Activated CD8-positive, alpha-beta memory T cell treated with anti-CD3 and anti-CD28 coated beads, Interleukin-2, amount 50 U/mL, for 1 hour (primary cell): ENCODE measurements around the gene PRR7.

Source experiments
- DNase-seq: peaks from one replicate; pipeline ENCODE4 v3.0.0-alpha.2; 2020; ENCODE audit errors: extremely low read depth

The PRR7 gene

DNA sequence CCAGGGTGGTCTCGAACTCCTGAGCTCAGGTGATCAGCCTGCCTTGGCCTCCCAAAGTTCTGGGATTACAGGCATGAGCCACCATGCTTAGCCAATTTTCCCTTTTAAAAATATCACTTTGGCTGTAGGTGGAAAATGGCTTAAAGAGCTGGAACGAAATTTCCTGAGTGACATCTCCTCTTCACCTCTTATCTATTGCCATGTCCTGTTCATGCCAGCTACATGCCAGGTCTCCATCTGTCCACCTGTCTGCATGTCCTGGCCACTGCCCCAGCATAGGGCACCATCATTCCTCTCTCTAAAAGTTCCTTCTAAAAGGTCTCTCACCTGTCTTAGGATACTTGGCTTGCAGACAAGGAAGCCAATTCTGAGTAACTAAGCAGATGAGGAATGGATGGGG is 22.9 kb upstream of the PRR7 start:
- no peak for DNase-seq

GRCh38 chr5:177425196-177425800 is 21.3 kb upstream of the PRR7 start:
- DNase-seq, result no peak

DNA sequence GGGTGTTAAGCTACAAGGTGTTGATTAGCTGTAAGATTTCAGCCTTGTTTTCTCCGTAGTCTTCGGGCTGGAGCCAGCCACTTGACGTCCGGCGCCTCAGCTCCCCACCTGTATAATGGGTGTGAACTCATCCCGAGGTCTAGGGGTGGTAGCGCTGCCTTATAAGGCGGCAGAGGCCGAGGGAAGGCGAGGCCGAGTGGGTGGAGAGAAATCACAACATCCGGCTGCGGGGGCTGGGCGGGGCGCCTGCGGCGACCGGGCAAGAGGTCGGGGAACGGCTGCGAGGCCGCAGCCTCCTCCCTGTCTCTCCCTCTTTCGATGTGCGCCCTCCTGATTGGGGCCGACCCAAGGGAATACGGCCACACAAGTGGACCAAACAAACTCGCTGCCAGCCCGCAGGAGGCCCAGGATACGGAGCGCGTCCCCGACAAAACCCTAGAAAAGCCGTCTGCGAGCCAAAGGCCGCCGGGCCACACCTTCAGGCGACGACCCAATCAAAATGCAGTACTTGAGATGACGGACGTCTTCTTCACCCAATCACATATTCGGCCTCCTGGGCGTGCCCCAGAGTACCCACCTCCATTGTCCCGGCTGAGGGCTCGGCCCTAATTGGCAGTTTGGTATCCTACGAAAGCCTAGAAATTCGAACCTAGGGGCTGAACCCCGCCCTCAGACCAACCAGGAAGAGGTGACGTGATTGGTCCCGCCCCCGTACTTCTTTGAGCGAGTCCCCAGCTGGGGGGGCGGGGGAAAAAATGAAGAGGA is 20.6 kb upstream of the PRR7 start:
- peak; percentile 100 for DNase-seq

DNA sequence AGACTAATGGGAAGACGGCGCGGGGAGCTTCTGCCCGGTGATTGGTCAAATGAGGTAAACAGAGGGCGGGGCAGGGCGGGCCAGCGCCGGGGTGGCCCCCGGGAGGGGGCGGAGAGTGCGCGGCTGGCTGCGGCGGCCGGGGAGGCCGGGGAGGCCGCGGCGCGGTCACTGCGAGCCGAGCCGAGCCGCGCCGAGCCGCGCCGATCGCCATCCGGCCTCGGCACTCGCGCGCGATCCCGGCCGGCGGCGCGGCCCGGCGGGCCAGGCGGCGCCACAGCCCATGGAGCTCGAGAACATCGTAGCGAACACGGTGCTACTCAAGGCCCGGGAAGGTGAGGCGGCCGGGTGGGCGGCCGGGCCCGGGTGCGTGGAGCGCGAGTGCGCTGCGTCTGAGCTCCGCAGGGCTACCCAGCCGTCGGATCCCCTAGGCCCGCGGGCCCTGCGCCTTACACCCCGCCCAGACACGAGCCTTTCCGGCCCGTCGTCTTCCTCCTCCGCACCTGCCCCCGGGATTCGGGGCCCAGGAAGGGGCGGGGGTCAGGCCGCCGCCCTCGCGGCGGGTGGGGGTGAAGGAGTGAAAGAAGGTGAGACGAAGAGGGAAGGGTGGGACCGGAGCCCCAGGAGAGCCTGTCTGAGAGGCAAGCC is 19.9 kb upstream of the PRR7 start, which contains the start of gene GRK6:
Gene GRK6 (plus strand): TSS at position 111 of the 645 bp plus-strand sequence. CDS start 170 bp downstream, at position 281.
- DNase-seq, result no peak

- DNase-seq, result no peak
These were observed 19.3 kb upstream of the PRR7 start for GRCh38 chr5:177427211-177427822.

DNA sequence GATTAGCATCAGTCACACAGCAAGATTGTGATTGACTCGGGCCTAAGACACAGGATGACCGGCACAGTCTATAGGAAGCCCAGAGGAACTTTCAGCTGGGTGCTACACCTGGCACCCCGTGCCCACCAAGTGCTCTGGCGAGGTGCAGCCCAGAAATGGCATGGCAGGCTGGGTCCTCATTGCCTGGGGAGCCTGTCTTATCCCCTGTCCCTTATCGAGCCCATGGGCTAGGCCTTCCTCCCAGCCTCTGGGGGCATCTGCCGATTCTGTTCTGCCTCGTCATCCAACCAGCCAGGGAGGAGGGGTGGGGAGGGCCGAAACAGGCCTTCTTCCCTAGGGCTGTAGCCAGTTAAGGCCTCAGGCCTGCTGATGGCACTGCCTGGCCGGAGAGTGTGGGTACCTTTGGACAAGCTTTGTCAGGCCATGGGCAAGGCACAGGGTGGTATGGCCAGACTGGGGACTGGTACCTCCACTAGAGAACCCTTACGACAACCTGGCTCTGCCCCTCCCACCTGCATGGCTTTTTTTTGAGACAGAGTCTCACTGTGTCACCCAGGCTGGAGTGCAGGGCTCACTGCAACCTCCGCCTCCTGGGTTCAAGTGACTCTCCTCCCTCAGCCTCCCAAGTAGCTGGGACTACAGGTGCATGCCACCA is 18.6 kb upstream of the PRR7 start:
- no peak for DNase-seq

- DNase-seq, result no peak
These were observed 17.9 kb upstream of the PRR7 start for GRCh38 chr5:177428574-177429217.

DNA sequence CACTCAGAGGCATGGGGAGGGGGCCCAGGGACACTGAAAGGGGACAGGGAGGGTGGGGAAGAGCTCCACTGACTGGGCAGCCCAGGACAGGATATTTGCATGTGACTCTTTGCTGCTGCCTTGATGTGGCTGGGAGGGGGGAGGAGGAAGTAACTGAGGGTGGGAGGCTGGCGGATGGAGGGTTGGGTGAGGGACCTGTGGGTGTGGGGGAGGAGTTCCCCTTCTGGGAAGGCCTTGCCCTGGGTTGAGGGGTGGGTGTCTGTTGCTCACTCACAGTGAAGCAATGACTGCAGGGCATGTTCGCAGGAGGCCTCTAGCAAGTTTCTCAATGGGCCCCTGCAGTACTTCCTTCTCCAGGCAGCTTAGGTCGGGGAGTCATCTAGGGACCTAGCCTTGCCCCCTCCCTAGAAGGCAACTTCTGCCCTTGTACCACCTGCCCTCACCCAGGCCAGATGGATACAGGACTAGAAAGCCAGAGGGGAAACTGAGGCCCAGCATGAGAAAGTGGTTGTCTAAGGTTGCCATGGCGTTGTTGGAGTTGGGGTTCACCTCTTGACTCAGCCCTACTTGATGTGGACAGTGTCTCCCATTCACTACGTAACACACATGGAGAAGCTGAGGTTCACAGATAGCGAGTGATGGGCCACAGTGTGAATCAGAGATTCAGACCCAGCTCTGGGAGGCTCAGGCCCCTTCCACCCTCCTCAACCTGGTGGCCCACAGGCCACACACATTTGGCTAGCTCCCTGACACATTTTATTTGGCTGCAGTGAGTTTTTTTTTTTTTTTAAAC is 17.2 kb upstream of the PRR7 start:
- peak; percentile 66 for DNase-seq

- DNase-seq, result no peak
These were observed 16.3 kb upstream of the PRR7 start for GRCh38 chr5:177430140-177430951.

DNA sequence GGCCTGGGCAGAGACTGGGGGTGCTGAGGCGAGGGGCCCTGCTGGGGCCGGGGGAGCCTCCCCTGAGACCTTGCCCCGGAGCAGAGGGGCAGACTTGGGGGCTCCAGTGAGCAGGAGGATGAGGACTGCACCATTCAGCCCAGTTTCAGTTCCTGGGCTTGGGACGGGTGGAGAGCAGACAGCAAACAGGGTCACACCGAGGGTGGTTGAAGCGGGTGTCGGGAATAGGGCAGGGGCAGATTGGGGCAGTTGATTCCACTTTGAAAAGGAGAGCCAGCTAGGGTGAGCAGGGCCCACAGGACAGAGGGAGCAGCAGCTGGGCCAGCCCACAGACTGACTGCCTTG is 15.7 kb upstream of the PRR7 start:
- DNase-seq, result no peak

DNA sequence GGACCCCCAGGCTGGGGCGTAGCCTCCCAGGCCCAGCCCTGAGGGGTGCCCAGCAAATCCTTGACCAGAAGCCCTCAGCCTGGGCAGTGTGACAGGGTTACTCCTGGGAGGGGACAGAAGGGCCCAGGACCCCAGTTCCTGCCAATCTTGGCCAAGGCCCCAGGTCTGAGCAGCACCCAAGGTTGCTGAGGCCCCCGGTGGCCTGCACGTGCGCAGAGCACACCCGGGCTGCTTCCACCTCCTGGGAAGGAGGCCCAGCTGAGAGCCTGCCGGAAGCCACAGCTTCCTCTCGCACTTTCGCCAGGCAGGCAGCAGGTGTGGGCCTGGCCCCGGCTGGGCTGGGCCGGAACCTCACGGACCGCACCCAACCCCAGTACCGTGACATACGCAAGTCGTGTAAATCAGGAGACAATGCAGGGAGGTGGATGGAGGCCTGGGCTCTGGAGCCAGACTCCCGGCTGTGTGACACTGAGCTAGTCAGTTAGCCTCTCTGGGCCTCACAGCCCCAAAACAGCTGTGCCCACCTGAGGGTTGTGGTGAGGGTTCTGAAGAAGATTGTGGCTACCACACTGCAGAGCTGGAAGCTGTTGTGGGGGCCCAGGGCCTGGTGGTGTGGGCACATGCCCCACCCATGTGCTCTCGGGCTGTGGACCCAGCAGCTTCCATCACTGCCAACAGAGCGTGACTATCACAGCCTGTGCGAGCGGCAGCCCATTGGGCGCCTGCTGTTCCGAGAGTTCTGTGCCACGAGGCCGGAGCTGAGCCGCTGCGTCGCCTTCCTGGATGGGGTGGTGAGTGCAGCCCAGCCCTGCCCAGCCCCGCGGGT is 15.1 kb upstream of the PRR7 start:
- DNase-seq, result no peak

- no peak for DNase-seq
These were observed 14.3 kb upstream of the PRR7 start for GRCh38 chr5:177432143-177432838.

- DNase-seq, result no peak
These were observed 13.6 kb upstream of the PRR7 start for GRCh38 chr5:177432839-177433657.

DNA sequence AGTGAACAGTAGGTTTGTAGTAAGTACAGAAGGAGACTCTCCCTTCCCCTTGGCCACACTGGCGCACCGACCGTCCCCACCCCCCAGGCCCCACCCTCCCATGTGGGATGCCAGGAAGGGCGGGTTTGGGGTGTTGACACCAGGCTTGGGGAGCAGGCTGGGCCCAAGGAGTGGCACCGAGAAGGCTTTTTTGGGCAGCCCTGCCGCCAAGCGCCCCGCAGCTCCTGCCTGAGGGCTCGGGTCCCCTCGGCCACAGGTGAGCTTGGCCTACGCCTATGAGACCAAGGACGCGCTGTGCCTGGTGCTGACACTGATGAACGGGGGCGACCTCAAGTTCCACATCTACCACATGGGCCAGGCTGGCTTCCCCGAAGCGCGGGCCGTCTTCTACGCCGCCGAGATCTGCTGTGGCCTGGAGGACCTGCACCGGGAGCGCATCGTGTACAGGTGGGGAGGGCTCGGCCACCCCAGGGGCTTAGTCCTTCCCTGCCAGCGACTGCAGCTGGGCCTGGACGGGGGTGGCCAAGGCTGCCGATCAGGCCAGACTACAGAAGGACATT is 12.9 kb upstream of the PRR7 start:
- DNase-seq, result no peak

GRCh38 chr5:177434437-177434836 is 12.2 kb upstream of the PRR7 start:
- DNase-seq, result no peak

GRCh38 chr5:177434942-177435738 is 11.5 kb upstream of the PRR7 start:
- no peak for DNase-seq
